HepG2 (cell line): ENCODE data around the gene IFT122.

ENCODE experiments used
- CBFB ChIP-seq: sonication (generic); formaldehyde crosslinking; IDR thresholded peaks from 2 replicates; pipeline ENCODE4 v1.4.0; 2020; ENCODE audit warnings: missing genetic modification reagents
- SMC3 ChIP-seq: IDR thresholded peaks from 2 replicates; pipeline ENCODE4 v1.6.1; 2011; ENCODE audit warnings: low read length, improper control_type of control experiment
- ZNF878 ChIP-seq: sonication (generic); formaldehyde crosslinking; IDR thresholded peaks from 2 replicates; pipeline ENCODE4 v1.8.1; 2023; ENCODE audit warnings: mild to moderate bottlenecking, missing genetic modification reagents, moderate library complexity
- TF ChIP-seq, protein P1 (sequence below): sonication (generic); formaldehyde crosslinking; IDR thresholded peaks from 2 replicates; pipeline ENCODE4 v1.5.0; 2020; ENCODE audit warnings: mild to moderate bottlenecking, missing genetic modification reagents, borderline replicate concordance
- TF ChIP-seq, protein P2 (sequence below): sonication (generic); formaldehyde crosslinking; IDR thresholded peaks from 2 replicates; pipeline ENCODE4 v1.5.0; 2020; ENCODE audit warnings: mild to moderate bottlenecking, missing genetic modification reagents, moderate library complexity
- TF ChIP-seq, protein P3 (sequence below): sonication (generic); formaldehyde crosslinking; IDR thresholded peaks from 2 replicates; pipeline ENCODE4 v1.5.1; 2020; ENCODE audit warnings: mild to moderate bottlenecking, missing genetic modification reagents, borderline replicate concordance

DNA sequence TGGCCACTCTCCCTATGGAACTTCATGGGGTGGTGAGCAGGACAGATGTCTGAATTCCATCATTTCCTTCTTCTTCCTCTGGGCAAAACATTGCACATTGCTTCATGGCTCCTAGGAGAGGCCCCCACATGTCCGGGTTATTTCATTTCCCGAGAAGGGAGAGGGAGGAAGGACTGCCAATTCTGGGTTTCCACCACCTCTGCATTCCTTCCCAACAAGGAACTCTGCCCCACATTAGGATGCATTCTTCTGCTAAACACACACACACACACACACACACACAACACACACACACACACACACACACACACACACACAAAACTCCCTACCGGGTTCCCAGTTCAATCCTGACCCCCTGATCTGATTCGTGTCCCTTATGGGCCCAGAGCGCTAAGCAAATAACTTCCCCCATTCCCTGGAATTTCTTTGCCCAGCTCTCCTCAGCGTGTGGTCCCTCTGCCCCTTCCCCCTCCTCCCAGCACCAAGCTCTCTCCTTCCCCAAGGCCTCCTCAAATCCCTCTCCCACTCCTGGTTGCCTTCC is 90.3 kb downstream of the IFT122 start:
- TF ChIP-seq, protein P1, sequence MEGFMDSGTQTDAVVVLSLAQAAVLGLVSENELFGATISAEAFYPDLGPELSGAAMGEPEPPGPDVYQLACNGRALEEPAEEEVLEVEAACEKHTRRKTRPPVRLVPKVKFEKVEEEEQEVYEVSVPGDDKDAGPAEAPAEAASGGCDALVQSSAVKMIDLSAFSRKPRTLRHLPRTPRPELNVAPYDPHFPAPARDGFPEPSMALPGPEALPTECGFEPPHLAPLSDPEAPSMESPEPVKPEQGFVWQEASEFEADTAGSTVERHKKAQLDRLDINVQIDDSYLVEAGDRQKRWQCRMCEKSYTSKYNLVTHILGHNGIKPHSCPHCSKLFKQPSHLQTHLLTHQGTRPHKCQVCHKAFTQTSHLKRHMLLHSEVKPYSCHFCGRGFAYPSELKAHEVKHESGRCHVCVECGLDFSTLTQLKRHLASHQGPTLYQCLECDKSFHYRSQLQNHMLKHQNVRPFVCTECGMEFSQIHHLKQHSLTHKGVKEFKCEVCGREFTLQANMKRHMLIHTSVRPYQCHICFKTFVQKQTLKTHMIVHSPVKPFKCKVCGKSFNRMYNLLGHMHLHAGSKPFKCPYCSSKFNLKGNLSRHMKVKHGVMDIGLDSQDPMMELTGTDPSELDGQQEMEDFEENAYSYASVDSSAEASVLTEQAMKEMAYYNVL: no peak
- no peak for TF ChIP-seq SMC3
- no peak for TF ChIP-seq ZNF878 (CRISPR knock-in tag)
- TF ChIP-seq CBFB (CRISPR knock-in tag): no peak
- TF ChIP-seq, protein P2, sequence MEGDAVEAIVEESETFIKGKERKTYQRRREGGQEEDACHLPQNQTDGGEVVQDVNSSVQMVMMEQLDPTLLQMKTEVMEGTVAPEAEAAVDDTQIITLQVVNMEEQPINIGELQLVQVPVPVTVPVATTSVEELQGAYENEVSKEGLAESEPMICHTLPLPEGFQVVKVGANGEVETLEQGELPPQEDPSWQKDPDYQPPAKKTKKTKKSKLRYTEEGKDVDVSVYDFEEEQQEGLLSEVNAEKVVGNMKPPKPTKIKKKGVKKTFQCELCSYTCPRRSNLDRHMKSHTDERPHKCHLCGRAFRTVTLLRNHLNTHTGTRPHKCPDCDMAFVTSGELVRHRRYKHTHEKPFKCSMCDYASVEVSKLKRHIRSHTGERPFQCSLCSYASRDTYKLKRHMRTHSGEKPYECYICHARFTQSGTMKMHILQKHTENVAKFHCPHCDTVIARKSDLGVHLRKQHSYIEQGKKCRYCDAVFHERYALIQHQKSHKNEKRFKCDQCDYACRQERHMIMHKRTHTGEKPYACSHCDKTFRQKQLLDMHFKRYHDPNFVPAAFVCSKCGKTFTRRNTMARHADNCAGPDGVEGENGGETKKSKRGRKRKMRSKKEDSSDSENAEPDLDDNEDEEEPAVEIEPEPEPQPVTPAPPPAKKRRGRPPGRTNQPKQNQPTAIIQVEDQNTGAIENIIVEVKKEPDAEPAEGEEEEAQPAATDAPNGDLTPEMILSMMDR (CRISPR knock-in tag): no peak
- TF ChIP-seq, protein P3, sequence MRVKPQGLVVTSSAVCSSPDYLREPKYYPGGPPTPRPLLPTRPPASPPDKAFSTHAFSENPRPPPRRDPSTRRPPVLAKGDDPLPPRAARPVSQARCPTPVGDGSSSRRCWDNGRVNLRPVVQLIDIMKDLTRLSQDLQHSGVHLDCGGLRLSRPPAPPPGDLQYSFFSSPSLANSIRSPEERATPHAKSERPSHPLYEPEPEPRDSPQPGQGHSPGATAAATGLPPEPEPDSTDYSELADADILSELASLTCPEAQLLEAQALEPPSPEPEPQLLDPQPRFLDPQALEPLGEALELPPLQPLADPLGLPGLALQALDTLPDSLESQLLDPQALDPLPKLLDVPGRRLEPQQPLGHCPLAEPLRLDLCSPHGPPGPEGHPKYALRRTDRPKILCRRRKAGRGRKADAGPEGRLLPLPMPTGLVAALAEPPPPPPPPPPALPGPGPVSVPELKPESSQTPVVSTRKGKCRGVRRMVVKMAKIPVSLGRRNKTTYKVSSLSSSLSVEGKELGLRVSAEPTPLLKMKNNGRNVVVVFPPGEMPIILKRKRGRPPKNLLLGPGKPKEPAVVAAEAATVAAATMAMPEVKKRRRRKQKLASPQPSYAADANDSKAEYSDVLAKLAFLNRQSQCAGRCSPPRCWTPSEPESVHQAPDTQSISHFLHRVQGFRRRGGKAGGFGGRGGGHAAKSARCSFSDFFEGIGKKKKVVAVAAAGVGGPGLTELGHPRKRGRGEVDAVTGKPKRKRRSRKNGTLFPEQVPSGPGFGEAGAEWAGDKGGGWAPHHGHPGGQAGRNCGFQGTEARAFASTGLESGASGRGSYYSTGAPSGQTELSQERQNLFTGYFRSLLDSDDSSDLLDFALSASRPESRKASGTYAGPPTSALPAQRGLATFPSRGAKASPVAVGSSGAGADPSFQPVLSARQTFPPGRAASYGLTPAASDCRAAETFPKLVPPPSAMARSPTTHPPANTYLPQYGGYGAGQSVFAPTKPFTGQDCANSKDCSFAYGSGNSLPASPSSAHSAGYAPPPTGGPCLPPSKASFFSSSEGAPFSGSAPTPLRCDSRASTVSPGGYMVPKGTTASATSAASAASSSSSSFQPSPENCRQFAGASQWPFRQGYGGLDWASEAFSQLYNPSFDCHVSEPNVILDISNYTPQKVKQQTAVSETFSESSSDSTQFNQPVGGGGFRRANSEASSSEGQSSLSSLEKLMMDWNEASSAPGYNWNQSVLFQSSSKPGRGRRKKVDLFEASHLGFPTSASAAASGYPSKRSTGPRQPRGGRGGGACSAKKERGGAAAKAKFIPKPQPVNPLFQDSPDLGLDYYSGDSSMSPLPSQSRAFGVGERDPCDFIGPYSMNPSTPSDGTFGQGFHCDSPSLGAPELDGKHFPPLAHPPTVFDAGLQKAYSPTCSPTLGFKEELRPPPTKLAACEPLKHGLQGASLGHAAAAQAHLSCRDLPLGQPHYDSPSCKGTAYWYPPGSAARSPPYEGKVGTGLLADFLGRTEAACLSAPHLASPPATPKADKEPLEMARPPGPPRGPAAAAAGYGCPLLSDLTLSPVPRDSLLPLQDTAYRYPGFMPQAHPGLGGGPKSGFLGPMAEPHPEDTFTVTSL: no peak
